ENCODE measurements around the gene ARHGEF1. TPM values are rescaled to one million over a fixed set of nuclear protein-coding genes. Genes with fewer than 3 reads are reported as not detected.
A peak's percentile ranks its signal among the peaks of the same experiment; 100 is the strongest.

The ARHGEF1 gene, protein sequence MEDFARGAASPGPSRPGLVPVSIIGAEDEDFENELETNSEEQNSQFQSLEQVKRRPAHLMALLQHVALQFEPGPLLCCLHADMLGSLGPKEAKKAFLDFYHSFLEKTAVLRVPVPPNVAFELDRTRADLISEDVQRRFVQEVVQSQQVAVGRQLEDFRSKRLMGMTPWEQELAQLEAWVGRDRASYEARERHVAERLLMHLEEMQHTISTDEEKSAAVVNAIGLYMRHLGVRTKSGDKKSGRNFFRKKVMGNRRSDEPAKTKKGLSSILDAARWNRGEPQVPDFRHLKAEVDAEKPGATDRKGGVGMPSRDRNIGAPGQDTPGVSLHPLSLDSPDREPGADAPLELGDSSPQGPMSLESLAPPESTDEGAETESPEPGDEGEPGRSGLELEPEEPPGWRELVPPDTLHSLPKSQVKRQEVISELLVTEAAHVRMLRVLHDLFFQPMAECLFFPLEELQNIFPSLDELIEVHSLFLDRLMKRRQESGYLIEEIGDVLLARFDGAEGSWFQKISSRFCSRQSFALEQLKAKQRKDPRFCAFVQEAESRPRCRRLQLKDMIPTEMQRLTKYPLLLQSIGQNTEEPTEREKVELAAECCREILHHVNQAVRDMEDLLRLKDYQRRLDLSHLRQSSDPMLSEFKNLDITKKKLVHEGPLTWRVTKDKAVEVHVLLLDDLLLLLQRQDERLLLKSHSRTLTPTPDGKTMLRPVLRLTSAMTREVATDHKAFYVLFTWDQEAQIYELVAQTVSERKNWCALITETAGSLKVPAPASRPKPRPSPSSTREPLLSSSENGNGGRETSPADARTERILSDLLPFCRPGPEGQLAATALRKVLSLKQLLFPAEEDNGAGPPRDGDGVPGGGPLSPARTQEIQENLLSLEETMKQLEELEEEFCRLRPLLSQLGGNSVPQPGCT
- total RNA-seq, result 100 to 1,000 TPM; 663 to 761 TPM

DNA sequence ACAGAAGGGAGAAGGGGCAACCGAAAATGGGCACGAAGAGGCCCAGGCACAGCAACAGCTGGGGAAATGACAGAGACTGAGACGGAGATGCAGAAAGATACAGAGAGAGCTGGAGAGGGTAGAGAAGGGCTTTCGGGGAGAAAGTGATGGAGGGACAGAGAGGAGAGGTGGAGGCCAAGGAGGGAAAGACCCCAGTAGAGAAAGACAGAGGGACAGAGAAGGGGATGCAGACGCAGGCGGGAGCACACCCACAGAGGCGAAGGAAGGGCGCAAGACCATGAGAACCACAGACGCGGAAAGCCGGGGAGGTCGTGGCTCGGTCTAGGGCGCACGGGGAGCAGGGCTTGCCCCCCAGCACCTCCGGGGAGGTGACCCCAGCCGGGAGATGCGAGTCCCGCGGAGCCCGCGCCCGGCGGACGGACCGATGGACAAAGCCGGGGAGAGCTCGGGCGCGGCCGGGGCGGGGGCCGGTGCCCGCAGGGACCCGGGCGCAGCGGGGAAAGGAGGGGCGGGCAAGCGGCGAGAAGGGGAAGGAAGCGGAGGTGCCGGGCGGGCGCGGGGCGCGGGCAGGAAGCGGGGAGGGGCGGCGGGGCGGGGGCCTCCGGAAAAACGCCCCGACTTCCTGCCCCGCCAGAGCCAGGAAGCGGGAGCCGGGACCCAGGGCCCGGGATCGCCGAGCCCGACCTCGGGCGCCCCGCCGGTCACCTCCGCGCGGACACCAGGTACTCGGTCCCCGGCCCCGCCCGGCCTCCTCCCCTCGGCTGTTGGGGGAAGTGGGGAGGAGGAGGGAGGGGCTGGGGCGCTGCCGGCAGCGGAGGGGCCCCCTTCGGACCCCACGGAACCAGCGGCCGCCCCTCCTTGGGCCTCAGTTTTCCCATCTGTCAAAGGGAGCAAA, at the start of gene ARHGEF1:
Gene ARHGEF1 (plus strand): TSS at position 617 of the 895 bp plus-strand sequence. CDS start 4,899 bp downstream, outside the sequence.
- POLR2A ChIA-PET, result no interaction called here
- Mint-ChIP-seq H3K36me3 (ENCODE audit: low read depth) (peaks cover 46% of the 10 kb centered on the region), H3K4me1 (peaks cover 50% of the 10 kb centered on the region), H3K27me3 (no peaks in the 10 kb centered on the region), H3K4me3 (peak within 1 kb of the TSS; percentile 95), H3K9me3 (no peaks in the 10 kb centered on the region), H3K27ac (peak within 1 kb of the TSS; percentile 95)
- peak; percentile 68 for DNase-seq
- CTCF ChIA-PET, result interaction anchor here (1.0 to 2.9 kb wide), 4 partner anchors 10 to 62 kb away, joined by 3 to 12 read pairs (median 4); partner anchors contain the start of gene RPS19

DNA sequence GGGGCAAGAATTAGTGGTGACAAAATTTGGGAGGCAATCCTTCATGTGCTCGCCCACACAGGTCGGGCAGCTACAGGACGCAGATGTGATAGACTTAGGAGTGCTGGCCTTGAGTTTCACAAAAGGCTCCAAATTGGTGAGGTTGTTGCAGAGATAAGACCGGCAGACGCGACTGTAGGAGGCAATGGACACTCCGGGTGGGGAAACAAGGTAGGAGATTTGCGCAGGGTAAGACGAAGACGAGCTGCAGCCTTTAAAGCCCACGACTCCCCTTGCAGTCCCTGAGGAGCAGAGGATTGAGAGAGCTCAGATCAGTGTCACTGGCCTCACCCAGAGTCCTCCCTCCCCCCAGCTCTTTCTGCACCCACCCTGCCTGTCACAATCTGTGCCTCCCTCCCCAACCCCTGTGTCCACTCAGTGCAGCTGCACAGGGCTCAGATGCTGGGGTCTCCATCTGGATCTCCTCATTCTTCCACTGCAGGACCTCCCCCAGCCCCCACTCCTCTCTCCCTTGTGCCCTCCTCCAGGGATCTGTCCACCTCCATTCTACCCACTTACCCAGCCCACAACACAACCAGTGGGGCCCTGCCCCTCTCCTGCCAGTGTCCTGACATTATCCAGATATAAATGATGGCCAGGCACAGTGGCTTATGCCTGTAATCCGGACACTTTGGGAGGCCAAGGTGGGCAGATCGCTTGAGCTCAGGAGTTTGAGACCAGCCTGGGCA, 44.8 kb upstream of the ARHGEF1 start:
- no peak overlapping the region for H3K4me3 Mint-ChIP-seq
- H3K9me3 Mint-ChIP-seq, result no peaks in the 10 kb centered on the region
- ChIA-PET POLR2A (no interaction called here), CTCF (interaction anchor here (0.6 to 1.2 kb wide), 4 partner anchors 42 to 121 kb away, joined by 3 read pairs; partner anchors contain the start of gene RABAC1)
- no peak overlapping the region for H3K27ac Mint-ChIP-seq
- DNase-seq, result no peak
- H3K36me3 Mint-ChIP-seq (ENCODE audit: low read depth), result no peaks in the 10 kb centered on the region
- peaks cover 32% of the 10 kb centered on the region for H3K27me3 Mint-ChIP-seq
- H3K4me1 Mint-ChIP-seq, result no peaks in the 10 kb centered on the region

DNA sequence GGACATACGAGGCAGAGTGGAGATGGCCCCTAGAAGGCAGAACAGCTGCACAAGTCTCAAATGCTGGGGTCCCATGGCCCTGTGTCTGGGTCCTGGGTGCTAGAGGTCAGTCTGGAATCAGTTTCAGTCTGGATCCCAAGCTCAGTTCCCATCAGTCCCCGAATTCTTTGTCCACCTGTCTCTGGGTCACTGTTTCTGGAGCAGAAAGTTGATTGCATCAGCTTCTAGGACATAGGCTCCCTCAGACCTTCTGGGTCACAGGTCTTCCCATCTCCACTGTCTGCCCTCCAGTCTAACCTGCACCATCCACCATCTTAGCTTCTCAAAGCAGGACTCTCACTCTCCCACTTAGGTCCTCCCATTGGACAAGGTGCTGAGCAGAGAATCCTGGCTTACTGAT, 43.8 kb upstream of the ARHGEF1 start:
- H3K4me3 Mint-ChIP-seq, result no peak overlapping the region
- POLR2A ChIA-PET, result no interaction called here
- H3K27me3 Mint-ChIP-seq, result peaks cover 31% of the 10 kb centered on the region

DNA sequence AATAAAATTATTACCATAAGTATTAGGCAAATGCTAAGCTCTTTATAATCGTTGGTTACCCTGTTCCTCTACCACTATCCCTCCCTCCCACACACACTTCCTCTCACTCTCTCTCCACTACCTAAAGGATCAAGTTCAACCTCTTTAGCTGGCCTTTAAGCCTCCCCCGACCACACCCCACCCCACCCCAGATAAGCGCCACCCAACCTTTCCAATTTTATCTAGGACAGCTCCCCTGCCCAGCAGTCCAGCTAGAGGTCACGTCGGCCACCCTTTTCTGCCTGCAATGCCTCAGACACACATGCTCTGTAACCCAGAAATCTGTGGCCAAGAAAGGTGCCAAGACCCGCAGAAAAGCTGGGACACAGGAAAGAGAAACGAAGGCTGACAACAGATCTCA, 39.6 kb upstream of the ARHGEF1 start:
- ChIA-PET CTCF (interaction anchor here (1.5 kb wide), 1 partner anchor 16 kb away, joined by 5 read pairs; the partner anchor contains the start of gene RPS19), POLR2A (no interaction called here)
- Mint-ChIP-seq H3K4me1 (no peaks in the 10 kb centered on the region), H3K36me3 (ENCODE audit: low read depth) (no peaks in the 10 kb centered on the region), H3K9me3 (no peaks in the 10 kb centered on the region), H3K27ac (no peak overlapping the region), H3K4me3 (no peak overlapping the region), H3K27me3 (peaks cover 11% of the 10 kb centered on the region)
- DNase-seq, result no peak

More for the DNA sequence above, 43.8 kb upstream of the ARHGEF1 start:
- Mint-ChIP-seq H3K27ac (no peak overlapping the region), H3K9me3 (no peaks in the 10 kb centered on the region), H3K36me3 (ENCODE audit: low read depth) (no peaks in the 10 kb centered on the region), H3K4me1 (no peaks in the 10 kb centered on the region)
- CTCF ChIA-PET, result no interaction called here
- no peak for DNase-seq

DNA sequence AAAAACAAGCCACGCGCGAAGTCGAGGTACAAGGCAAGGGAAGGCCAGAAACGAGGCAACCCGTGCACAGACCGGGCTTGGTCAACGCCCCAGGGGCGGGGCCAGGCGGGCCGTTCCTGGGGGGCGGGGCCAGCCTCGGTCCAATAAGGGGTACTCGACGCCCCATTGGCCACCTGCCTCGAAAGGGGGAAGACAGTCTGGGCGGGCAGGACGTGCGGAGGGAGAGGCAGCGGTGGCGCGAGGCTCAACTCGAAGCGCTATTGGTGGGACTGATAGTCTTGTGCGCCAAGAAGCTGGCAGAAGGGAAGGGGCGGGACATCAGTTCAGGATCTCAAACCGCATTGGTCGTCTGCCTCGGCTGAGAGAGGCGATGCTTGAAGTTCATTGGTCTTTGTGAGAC, 38.4 kb upstream of the ARHGEF1 start, which contains the start of gene LYPD4:
Gene LYPD4 (minus strand): TSS at position 83 of the 400 bp plus-strand sequence. CDS start 5,398 bp downstream, outside the sequence.
- H3K36me3 Mint-ChIP-seq (ENCODE audit: low read depth), result no peaks in the 10 kb centered on the region
- ChIA-PET CTCF (no interaction called here), POLR2A (no interaction called here)
- no peak within 1 kb of the TSS for H3K27ac Mint-ChIP-seq
- H3K4me1 Mint-ChIP-seq, result no peaks in the 10 kb centered on the region
- no peak within 1 kb of the TSS for H3K4me3 Mint-ChIP-seq
- no peaks in the 10 kb centered on the region for H3K9me3 Mint-ChIP-seq
- no peak for DNase-seq
- H3K27me3 Mint-ChIP-seq, result peaks cover 4% of the 10 kb centered on the region

DNA sequence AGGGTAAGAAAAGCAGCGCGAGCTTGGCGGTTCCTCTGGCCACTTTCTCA, 38.2 kb upstream of the ARHGEF1 start, which contains the start of gene DMRTC2:
Gene DMRTC2 (plus strand): TSS at position 42 of the 50 bp plus-strand sequence. CDS start 2,387 bp downstream, outside the sequence.
- Mint-ChIP-seq H3K27me3 (peaks cover 4% of the 10 kb centered on the region), H3K27ac (no peak within 1 kb of the TSS), H3K36me3 (ENCODE audit: low read depth) (no peaks in the 10 kb centered on the region), H3K9me3 (no peaks in the 10 kb centered on the region), H3K4me3 (no peak within 1 kb of the TSS), H3K4me1 (no peaks in the 10 kb centered on the region)
- POLR2A ChIA-PET, result no interaction called here
- CTCF ChIA-PET, result no interaction called here
- DNase-seq, result no peak

DNA sequence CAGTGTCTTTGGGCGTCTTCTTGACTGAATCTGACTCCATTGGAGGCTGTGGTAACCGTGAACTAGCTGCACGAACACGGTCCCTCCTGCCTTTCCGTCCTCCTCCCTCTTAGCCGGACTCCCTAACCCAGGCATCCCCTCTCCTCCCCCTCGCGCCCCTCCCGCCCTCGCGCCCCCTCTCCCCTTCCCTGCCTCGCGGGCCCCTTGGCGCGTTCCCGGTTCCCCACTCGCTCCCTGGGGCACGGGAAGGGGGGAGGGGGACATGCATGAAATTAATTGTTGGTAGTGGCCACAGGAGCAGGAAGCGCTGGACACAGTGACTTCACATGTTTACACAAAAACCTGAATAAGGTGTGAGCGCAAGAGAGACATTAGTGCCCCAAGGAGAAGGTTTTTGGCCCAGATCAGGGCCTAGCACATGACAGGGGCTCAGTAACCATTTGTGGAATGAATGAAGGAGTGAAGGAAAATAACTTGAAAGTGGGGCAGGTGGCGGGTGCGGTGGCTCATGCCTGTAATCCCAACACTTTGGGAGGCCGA, 37.9 kb upstream of the ARHGEF1 start:
- Mint-ChIP-seq H3K9me3 (no peaks in the 10 kb centered on the region), H3K27ac (no peak overlapping the region), H3K36me3 (ENCODE audit: low read depth) (no peaks in the 10 kb centered on the region), H3K4me3 (no peak overlapping the region), H3K27me3 (peaks cover 4% of the 10 kb centered on the region), H3K4me1 (no peaks in the 10 kb centered on the region)
- DNase-seq, result no peak
- CTCF ChIA-PET, result no interaction called here
- POLR2A ChIA-PET, result no interaction called here

DNA sequence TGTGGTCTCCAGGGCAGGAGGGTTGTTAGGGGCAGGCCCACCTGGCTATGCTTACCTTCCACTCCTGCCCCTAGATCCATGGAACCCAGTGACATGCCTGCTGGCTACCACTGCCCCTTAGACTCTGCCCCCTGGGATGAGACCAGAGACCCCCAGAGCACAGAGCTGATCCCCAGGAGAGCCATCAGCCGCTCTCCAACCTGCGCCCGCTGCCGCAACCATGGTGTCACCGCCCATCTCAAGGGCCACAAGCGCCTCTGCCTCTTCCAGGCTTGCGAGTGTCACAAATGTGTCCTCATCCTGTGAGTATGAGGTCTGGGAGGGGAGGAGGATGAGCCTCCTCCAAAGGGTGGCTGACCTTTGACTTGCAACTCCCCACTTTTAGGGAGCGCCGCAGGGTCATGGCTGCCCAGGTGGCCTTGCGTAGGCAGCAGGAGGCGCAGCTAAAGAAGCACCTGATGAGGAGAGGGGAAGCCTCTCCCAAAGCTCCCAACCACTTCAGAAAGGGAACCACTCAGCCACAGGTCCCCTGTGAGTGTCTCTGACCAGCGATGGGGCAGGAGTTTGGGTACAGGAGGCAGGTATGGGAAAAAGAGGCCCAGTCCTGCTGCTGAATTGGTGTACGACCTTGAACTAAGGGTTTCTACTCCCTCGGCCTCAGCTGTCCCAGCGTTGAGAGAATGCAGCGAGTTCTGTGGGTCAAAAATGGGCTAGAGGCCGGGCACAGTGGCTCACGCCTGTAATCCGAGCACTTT, 35.5 kb upstream of the ARHGEF1 start:
- Mint-ChIP-seq H3K27ac (no peak overlapping the region), H3K4me3 (no peak overlapping the region), H3K4me1 (no peaks in the 10 kb centered on the region), H3K9me3 (no peaks in the 10 kb centered on the region), H3K36me3 (ENCODE audit: low read depth) (no peaks in the 10 kb centered on the region), H3K27me3 (peaks cover 14% of the 10 kb centered on the region)
- CTCF ChIA-PET, result interaction anchor here (0.8 kb wide), 1 partner anchor 13 kb away, joined by 3 read pairs; no protein-coding TSS in a partner anchor
- POLR2A ChIA-PET, result no interaction called here
- no peak for DNase-seq

DNA sequence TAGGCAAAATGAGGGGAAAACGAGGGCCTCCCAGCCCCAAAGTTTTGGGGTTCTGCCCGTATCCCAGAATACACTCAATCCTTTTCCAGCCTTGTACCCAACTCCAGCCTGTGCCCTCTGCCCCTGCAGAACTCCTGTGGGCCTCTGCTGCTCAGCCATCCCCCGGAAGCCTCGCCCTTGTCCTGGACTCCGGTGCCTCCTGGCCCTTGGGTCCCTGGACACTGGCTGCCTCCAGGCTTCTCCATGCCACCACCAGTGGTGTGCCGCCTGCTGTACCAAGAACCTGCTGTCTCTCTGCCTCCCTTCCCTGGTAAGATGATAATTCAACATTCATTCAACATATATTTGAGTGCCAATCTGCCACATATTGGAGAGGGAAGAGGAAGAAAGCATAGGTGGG, 34.3 kb upstream of the ARHGEF1 start:
- Mint-ChIP-seq H3K9me3 (no peaks in the 10 kb centered on the region), H3K27me3 (peaks cover 25% of the 10 kb centered on the region), H3K36me3 (ENCODE audit: low read depth) (no peaks in the 10 kb centered on the region), H3K4me1 (no peaks in the 10 kb centered on the region), H3K4me3 (no peak overlapping the region), H3K27ac (peak overlapping the region; percentile 16)
- no peak for DNase-seq
- CTCF ChIA-PET, result interaction anchor here (1.4 kb wide), 1 partner anchor 11 kb away, joined by 3 read pairs; no protein-coding TSS in a partner anchor
- POLR2A ChIA-PET, result no interaction called here

DNA sequence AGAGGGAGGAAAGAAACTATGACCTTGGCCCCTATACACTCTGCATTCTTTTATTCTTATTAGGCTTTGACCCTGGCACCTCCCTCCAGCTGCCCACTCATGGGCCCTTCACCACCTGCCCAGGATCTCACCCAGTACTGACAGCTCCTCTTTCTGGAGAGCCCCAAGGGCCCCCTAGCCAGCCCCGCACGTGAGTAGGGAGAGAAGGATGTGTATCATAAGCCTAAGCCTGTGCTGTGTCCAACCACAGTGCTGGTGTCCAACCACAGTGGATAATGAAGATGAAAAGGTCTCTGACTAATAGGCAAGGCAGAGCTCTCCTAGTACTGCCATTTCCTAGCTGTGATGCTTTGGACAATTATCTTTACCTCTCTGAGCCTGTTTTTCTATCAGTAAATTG, 33.9 kb upstream of the ARHGEF1 start:
- H3K4me1 Mint-ChIP-seq, result no peaks in the 10 kb centered on the region
- ChIA-PET POLR2A (no interaction called here), CTCF (interaction anchor here (1.0 to 1.4 kb wide), 2 partner anchors 10 to 12 kb away, joined by 3 read pairs; no protein-coding TSS in a partner anchor)
- H3K27me3 Mint-ChIP-seq, result peaks cover 26% of the 10 kb centered on the region
- DNase-seq, result no peak
- no peaks in the 10 kb centered on the region for H3K9me3 Mint-ChIP-seq
- no peaks in the 10 kb centered on the region for H3K36me3 Mint-ChIP-seq (ENCODE audit: low read depth)
- no peak overlapping the region for H3K27ac Mint-ChIP-seq
- H3K4me3 Mint-ChIP-seq, result no peak overlapping the region

DNA sequence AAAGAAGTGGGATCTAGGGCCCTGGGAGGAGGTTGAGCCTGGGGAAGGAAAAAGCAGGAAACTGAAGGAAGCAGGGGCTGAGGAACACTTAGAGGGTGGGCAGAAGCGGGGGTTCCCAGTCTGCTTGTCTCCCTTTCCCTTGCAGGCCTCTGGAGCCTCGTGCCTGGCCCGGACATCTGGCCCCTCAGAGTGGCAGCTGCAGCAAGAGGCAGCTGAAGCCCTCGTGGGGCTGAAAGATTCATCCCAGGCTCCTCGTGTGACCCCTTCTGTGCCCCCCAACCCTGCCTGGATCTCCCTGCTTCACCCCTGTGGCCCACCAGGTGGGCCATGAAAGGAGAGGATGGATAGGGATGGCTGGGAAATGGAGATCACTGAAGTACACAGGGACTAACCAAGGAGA, 32.6 kb upstream of the ARHGEF1 start:
- ChIA-PET CTCF (interaction anchor here (1.4 kb wide), 1 partner anchor 9 kb away, joined by 3 read pairs; no protein-coding TSS in a partner anchor), POLR2A (no interaction called here)
- Mint-ChIP-seq H3K27me3 (peaks cover 30% of the 10 kb centered on the region), H3K27ac (no peak overlapping the region), H3K4me3 (no peak overlapping the region), H3K9me3 (no peaks in the 10 kb centered on the region), H3K4me1 (no peaks in the 10 kb centered on the region), H3K36me3 (ENCODE audit: low read depth) (no peaks in the 10 kb centered on the region)
- no peak for DNase-seq

Data from activated CD4-positive, alpha-beta T cell treated with anti-CD3 and anti-CD28 coated beads, Interleukin-2, amount 10 ng/mL, durations not matched to agents 7 days and 5 days (primary cell).